Hepatocyte (in vitro differentiated cells): ENCODE results near the gene EFL1.
"Not testable (repeated sequence)": the region's sequence is repeated elsewhere in the genome, so short reads cannot be mapped to it uniquely, and the experiment has no call there.

ENCODE experiments used
- EZH2 ChIP-seq: fragments of 200-600 bp; sonication (generic); IDR thresholded peaks from 2 replicates; pipeline ENCODE4 v1.6.1; 2016; ENCODE audit warnings: antibody characterized with exemption, mild to moderate bottlenecking, borderline replicate concordance
- TF ChIP-seq, protein P1 (sequence below): fragments of 200-600 bp; sonication (generic); IDR thresholded peaks from 2 replicates; pipeline ENCODE4 v1.5.1; 2016; ENCODE audit warnings: antibody characterized with exemption, mild to moderate bottlenecking; ENCODE audit not compliant: poor library complexity

DNA sequence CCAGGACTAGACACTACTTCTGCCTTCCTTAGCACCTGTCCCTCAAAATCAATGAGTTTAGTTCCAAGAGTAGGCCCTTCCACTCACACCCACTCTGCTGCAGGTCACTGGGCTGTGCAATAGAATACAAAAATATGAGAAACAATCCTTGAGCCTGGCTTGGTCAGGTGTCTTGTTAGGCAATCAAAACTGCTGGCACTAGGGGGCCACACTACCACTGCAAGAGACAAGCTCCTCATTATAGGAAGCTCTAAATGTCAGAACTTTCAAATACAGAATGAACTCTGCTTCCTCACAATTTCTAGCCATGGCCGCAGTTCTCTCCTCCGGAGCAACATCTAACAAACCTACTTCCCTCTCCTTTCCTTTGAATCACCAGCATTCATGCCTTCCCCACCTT, 41.0 kb downstream of the EFL1 start:
- TF ChIP-seq, protein P1, sequence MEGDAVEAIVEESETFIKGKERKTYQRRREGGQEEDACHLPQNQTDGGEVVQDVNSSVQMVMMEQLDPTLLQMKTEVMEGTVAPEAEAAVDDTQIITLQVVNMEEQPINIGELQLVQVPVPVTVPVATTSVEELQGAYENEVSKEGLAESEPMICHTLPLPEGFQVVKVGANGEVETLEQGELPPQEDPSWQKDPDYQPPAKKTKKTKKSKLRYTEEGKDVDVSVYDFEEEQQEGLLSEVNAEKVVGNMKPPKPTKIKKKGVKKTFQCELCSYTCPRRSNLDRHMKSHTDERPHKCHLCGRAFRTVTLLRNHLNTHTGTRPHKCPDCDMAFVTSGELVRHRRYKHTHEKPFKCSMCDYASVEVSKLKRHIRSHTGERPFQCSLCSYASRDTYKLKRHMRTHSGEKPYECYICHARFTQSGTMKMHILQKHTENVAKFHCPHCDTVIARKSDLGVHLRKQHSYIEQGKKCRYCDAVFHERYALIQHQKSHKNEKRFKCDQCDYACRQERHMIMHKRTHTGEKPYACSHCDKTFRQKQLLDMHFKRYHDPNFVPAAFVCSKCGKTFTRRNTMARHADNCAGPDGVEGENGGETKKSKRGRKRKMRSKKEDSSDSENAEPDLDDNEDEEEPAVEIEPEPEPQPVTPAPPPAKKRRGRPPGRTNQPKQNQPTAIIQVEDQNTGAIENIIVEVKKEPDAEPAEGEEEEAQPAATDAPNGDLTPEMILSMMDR: peak; percentile 35
- not testable (repeated sequence) for TF ChIP-seq EZH2
